ENCODE data around the gene PAAF1.

The PAAF1 gene

GRCh38 chr11:73945396-73945795 is 68.6 kb downstream of the PAAF1 start:
- DNase-seq (ENCODE audit: low read depth in 2 of 2): no peak

GRCh38 chr11:73946798-73947458 is 70.1 kb downstream of the PAAF1 start:
- no peak for DNase-seq (ENCODE audit: low read depth in 2 of 2)

- DNase-seq (ENCODE audit: low read depth in 2 of 2): no peak
Measured at GRCh38 chr11:73949246-73949645, 72.4 kb downstream of the PAAF1 start.

GRCh38 chr11:73949912-73950311 is 73.1 kb downstream of the PAAF1 start:
- DNase-seq (ENCODE audit: low read depth in 2 of 2): no peak

GRCh38 chr11:73950869-73951710 is 74.3 kb downstream of the PAAF1 start, which contains the start of gene DNAJB13:
Gene DNAJB13, plus strand, starts transcription at chr11:73951026. Its CDS starts 44 bp downstream, at chr11:73951070.
- no peak for DNase-seq (ENCODE audit: low read depth in 2 of 2)

- no peak for DNase-seq (ENCODE audit: low read depth in 2 of 2)
Measured at GRCh38 chr11:73951797-73952196, 75.0 kb downstream of the PAAF1 start.

GRCh38 chr11:73956876-73957653 is 80.3 kb downstream of the PAAF1 start:
- DNase-seq (ENCODE audit: low read depth in 2 of 2): no peak

GRCh38 chr11:73957654-73958361 is 81.0 kb downstream of the PAAF1 start:
- no peak for DNase-seq (ENCODE audit: low read depth in 2 of 2)

GRCh38 chr11:73958521-73959141 is 81.8 kb downstream of the PAAF1 start:
- no peak for DNase-seq (ENCODE audit: low read depth in 2 of 2)

- no peak for DNase-seq (ENCODE audit: low read depth in 2 of 2)
Measured at GRCh38 chr11:73961321-73961720, 84.5 kb downstream of the PAAF1 start.

GRCh38 chr11:73962101-73962705 is 85.4 kb downstream of the PAAF1 start:
- DNase-seq (ENCODE audit: low read depth in 2 of 2): no peak

- no peak for DNase-seq (ENCODE audit: low read depth in 2 of 2)
Measured at GRCh38 chr11:73963861-73964260, 87.1 kb downstream of the PAAF1 start.

GRCh38 chr11:73965076-73965763 is 88.4 kb downstream of the PAAF1 start:
- no peak for DNase-seq (ENCODE audit: low read depth in 2 of 2)

GRCh38 chr11:73965764-73966121 is 88.9 kb downstream of the PAAF1 start:
- DNase-seq (ENCODE audit: low read depth in 2 of 2): no peak

GRCh38 chr11:73968356-73968966 is 91.7 kb downstream of the PAAF1 start:
- DNase-seq (ENCODE audit: low read depth in 2 of 2): no peak

- DNase-seq (ENCODE audit: low read depth in 2 of 2): no peak
Measured at GRCh38 chr11:73969091-73969490, 92.3 kb downstream of the PAAF1 start.

GRCh38 chr11:73969991-73970800 is 93.4 kb downstream of the PAAF1 start:
- DNase-seq (ENCODE audit: low read depth in 2 of 2): no peak

GRCh38 chr11:73971175-73971719 is 94.4 kb downstream of the PAAF1 start:
- no peak for DNase-seq (ENCODE audit: low read depth in 2 of 2)

GRCh38 chr11:73972187-73972586 is 95.4 kb downstream of the PAAF1 start:
- DNase-seq (ENCODE audit: low read depth in 2 of 2): no peak
